K562 (cell line): Measurements from ENCODE around the gene DOCK4. TPM values are rescaled to one million over a fixed set of nuclear protein-coding genes. Genes with fewer than 3 reads are reported as not detected.

ENCODE experiments used
- ARID2 ChIP-seq: fragments of 450-650 bp; IDR thresholded peaks from 2 replicates; pipeline ENCODE4 v1.6.1; 2017; ENCODE audit warnings: antibody characterized with exemption, mild to moderate bottlenecking
- ATF4 ChIP-seq: fragments of 450-650 bp; formaldehyde crosslinking; IDR thresholded peaks from 2 replicates; pipeline ENCODE4 v1.4.0; 2022; ENCODE audit warnings: mild to moderate bottlenecking, moderate library complexity
- FOXJ2 ChIP-seq: fragments of 200-800 bp; sonication (Bioruptor generic); IDR thresholded peaks from 2 replicates; pipeline ENCODE4 v1.6.1; 2016; ENCODE audit warnings: missing genetic modification characterization, missing compliant biosample characterization
- HNRNPUL1 ChIP-seq: fragments of 200-400 bp; formaldehyde crosslinking; IDR thresholded peaks from 2 replicates; pipeline ENCODE4 v1.6.1; 2017; ENCODE audit warnings: low read length
- KLF10 ChIP-seq: fragments of 250-450 bp; sonication (Bioruptor Pico); IDR thresholded peaks from 2 replicates; pipeline ENCODE4 v1.6.1; 2021; ENCODE audit warnings: matching md5 sums
- MEF2D ChIP-seq: conservative IDR thresholded peaks from 2 replicates; pipeline ENCODE4 v1.6.1; 2016; ENCODE audit warnings: low read depth, missing genetic modification characterization, missing compliant biosample characterization
- MTA1 ChIP-seq: fragments of 450-650 bp; IDR thresholded peaks from 2 replicates; pipeline ENCODE4 v1.6.1; 2017; ENCODE audit warnings: borderline replicate concordance
- MYC ChIP-seq, 2 experiments: fragments of 250-450 bp in 1 of 2; sonication (Bioruptor Pico) in 1 of 2; IDR thresholded peaks; 2 replicates each; pipeline versions ENCODE4 v1.5.1 to v1.6.1; 2012 to 2021; ENCODE audit warnings: low read depth in 2 of 2, borderline replicate concordance in 1 of 2, improper control_type of control experiment in 1 of 2, low read length in 1 of 2, mild to moderate bottlenecking in 1 of 2, moderate library complexity in 1 of 2
- NELFE ChIP-seq: IDR thresholded peaks from 2 replicates; pipeline ENCODE4 v1.6.1; 2011; ENCODE audit warnings: mild to moderate bottlenecking; ENCODE audit not compliant: insufficient read depth, insufficient read length
- NFATC3 ChIP-seq: fragments of 450-650 bp; IDR thresholded peaks from 2 replicates; pipeline ENCODE4 v1.6.1; 2017; ENCODE audit warnings: mild to moderate bottlenecking
- NFE2L1 ChIP-seq: fragments of 450-650 bp; IDR thresholded peaks from 2 replicates; pipeline ENCODE4 v1.6.1; 2016; ENCODE audit warnings: missing genetic modification characterization, low read depth, mild to moderate bottlenecking, missing compliant biosample characterization, moderate library complexity, borderline replicate concordance
- PRPF4 ChIP-seq: fragments of 200-400 bp; formaldehyde crosslinking; IDR thresholded peaks from one replicate; pipeline ENCODE4 v1.6.1; 2017; ENCODE audit warnings: low read length, low read depth, mild to moderate bottlenecking; ENCODE audit not compliant: insufficient read depth, poor library complexity, severe bottlenecking
- SMARCE1 ChIP-seq: fragments of 450-650 bp; IDR thresholded peaks from 2 replicates; pipeline ENCODE4 v1.7.1; 2016; ENCODE audit warnings: mild to moderate bottlenecking
- YY1 ChIP-seq, 3 experiments: IDR thresholded peaks; 2 replicates each; pipeline ENCODE4 v1.6.1; 2011; ENCODE audit warnings: low read length in 2 of 3, mild to moderate bottlenecking in 2 of 3, moderate library complexity in 2 of 3, borderline replicate concordance in 1 of 3, control low read depth in 1 of 3, low read depth in 1 of 3; ENCODE audit not compliant: insufficient read depth in 3 of 3, insufficient replicate concordance in 2 of 3, control insufficient read depth in 1 of 3, insufficient read length in 1 of 3; ENCODE audit errors: extremely low read depth in 1 of 3
- ZFX ChIP-seq: sonication (generic); formaldehyde crosslinking; IDR thresholded peaks from 2 replicates; pipeline ENCODE4 v1.8.0; 2022; ENCODE audit warnings: mild to moderate bottlenecking, missing genetic modification reagents, moderate library complexity
- ZNF140 ChIP-seq: fragments of 250-450 bp; sonication (Bioruptor Pico); IDR thresholded peaks from 2 replicates; pipeline ENCODE4 v1.8.0; 2021; ENCODE audit warnings: moderate library complexity, mild to moderate bottlenecking, inconsistent platforms
- ZNF384 ChIP-seq: IDR thresholded peaks from 2 replicates; pipeline ENCODE4 v1.6.1; 2012; ENCODE audit warnings: low read depth, low read length, improper control_type of control experiment
- polyA plus RNA-seq, 8 experiments: library from polyadenylated mRNA; depleted of rRNA in 4 of 8; stranded (reverse) in 5 of 8; unstranded in 3 of 8; fragments of >200 nt; fragmentation: Nextera tagmentation in 2 of 8; fragmentation: Illumina TruSeq in 1 of 8; extraction: Ambion mirVana in 2 of 8; extraction: Trizol in 1 of 8; gene quantifications; 2 replicates each; pipeline versions ENCODE4 v1.2.1 to v1.2.3, GENCODE V29; 2011 to 2014; ENCODE audit warnings: inconsistent platforms in 1 of 8, missing spikeins in 1 of 8
- total RNA-seq, 7 experiments: library from RNA; depleted of rRNA in 6 of 7; stranded (reverse); fragments of >200 nt in 6 of 7; fragmentation: Illumina TruSeq in 2 of 7; extraction: Trizol in 2 of 7; gene quantifications; 2 replicates each; pipeline versions ENCODE4 v1.2.1 to v1.2.3, GENCODE V29; 2011 to 2021; ENCODE audit warnings: low replicate concordance in 1 of 7
- TF ChIP-seq, protein P1 (sequence below): sonication (generic); formaldehyde crosslinking; IDR thresholded peaks from 2 replicates; pipeline ENCODE4 v1.9.0; 2022; ENCODE audit warnings: mild to moderate bottlenecking, missing genetic modification reagents
- TF ChIP-seq, protein P2 (sequence below): sonication (generic); formaldehyde crosslinking; IDR thresholded peaks from 2 replicates; pipeline ENCODE4 v1.4.0; 2020; ENCODE audit warnings: mild to moderate bottlenecking, missing genetic modification reagents
- TF ChIP-seq, protein P3 (sequence below): fragments of 450-650 bp; IDR thresholded peaks from 2 replicates; pipeline ENCODE4 v1.6.1; 2016; ENCODE audit warnings: mild to moderate bottlenecking

DOCK4 gene
- total and polyA plus RNA-seq, 9 of the 15 experiments (the other 6 are each of a cell fraction or from before 2014, with no cell fraction given) = 0.42 to 5.7 (median 2.3) TPM

DNA sequence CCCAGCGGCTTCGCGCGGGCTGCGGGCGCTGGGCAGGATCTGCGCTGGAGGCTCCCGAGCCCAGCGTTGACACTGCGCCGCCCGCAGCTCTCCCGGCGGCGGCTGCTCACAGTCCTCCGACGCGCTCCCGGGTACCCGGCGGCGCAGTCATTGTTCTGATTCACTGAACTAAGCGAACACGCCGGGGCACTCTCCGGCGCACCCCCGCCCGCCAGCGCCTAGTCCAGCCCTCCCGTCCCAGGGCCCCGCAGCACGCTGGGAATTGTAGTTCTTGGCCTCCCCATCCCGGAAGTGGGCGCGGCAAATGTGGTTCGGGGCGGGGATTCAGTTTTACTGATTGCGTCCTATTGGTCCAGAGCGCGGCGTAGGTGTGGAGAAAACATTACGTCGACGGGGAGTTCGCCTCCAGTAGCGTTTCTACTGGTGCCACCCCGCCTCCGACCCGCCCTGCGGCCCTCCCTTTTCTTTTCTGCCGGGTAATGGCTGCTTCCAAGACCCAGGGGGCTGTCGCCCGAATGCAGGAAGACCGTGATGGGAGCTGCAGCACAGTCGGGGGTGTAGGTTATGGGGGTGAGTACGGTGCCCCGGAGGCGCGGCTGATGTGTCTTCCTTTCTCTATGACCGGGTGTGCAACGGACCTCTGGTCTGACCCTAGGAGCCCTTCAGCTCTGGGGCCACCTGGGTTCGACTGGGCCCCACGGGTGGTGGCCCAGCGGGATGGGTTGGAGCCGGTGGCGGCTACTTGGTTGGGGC is at the start of gene DOCK4, which contains the start of gene ZNF277 (continued):
- TF ChIP-seq NFE2L1 (tag) (no peak), ATF4 (CRISPR knock-in tag) (no peak), MYC (IDR thresholded peaks at IDR 0.05; ENCODE audit: low read depth, low read length) (no peak), MYC (CRISPR knock-in tag; IDR thresholded peaks at IDR 0.05; ENCODE audit: borderline replicate concordance, low read depth) (no peak), NELFE (no peak), ARID2 (no peak), HNRNPUL1 (no peak), KLF10 (CRISPR knock-in tag) (no peak), ZFX (CRISPR knock-in tag) (peak; percentile 92), ZNF140 (CRISPR knock-in tag) (no peak), SMARCE1 (no peak), YY1 (IDR thresholded peaks at IDR 0.05; ENCODE audit: borderline replicate concordance in 1 of 3, control insufficient read depth in 1 of 3, extremely low read depth in 1 of 3, insufficient read depth in 3 of 3, insufficient read length in 1 of 3, insufficient replicate concordance in 2 of 3, low read depth in 1 of 3, low read length in 2 of 3) (peak; percentile 62 to 92 (median 90)), NFATC3 (no peak), MEF2D (tag) (no peak), FOXJ2 (tag) (no peak), MTA1 (no peak), ZNF384 (no peak), PRPF4 (no peak)
- TF ChIP-seq, protein P1, sequence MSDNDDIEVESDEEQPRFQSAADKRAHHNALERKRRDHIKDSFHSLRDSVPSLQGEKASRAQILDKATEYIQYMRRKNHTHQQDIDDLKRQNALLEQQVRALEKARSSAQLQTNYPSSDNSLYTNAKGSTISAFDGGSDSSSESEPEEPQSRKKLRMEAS (CRISPR knock-in tag) = no peak
- TF ChIP-seq, protein P2, sequence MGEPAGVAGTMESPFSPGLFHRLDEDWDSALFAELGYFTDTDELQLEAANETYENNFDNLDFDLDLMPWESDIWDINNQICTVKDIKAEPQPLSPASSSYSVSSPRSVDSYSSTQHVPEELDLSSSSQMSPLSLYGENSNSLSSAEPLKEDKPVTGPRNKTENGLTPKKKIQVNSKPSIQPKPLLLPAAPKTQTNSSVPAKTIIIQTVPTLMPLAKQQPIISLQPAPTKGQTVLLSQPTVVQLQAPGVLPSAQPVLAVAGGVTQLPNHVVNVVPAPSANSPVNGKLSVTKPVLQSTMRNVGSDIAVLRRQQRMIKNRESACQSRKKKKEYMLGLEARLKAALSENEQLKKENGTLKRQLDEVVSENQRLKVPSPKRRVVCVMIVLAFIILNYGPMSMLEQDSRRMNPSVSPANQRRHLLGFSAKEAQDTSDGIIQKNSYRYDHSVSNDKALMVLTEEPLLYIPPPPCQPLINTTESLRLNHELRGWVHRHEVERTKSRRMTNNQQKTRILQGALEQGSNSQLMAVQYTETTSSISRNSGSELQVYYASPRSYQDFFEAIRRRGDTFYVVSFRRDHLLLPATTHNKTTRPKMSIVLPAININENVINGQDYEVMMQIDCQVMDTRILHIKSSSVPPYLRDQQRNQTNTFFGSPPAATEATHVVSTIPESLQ (CRISPR knock-in tag) = no peak
- TF ChIP-seq, protein P3, sequence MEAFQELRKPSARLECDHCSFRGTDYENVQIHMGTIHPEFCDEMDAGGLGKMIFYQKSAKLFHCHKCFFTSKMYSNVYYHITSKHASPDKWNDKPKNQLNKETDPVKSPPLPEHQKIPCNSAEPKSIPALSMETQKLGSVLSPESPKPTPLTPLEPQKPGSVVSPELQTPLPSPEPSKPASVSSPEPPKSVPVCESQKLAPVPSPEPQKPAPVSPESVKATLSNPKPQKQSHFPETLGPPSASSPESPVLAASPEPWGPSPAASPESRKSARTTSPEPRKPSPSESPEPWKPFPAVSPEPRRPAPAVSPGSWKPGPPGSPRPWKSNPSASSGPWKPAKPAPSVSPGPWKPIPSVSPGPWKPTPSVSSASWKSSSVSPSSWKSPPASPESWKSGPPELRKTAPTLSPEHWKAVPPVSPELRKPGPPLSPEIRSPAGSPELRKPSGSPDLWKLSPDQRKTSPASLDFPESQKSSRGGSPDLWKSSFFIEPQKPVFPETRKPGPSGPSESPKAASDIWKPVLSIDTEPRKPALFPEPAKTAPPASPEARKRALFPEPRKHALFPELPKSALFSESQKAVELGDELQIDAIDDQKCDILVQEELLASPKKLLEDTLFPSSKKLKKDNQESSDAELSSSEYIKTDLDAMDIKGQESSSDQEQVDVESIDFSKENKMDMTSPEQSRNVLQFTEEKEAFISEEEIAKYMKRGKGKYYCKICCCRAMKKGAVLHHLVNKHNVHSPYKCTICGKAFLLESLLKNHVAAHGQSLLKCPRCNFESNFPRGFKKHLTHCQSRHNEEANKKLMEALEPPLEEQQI = no peak
